Stimulated activated memory B cell treated with anti-CD40 and anti-IgM and Interleukin-4, amounts not matched to agents 10 μg/mL and 1 μg/mL and 100 μg/mL, for 72 hours (primary cell): ENCODE measurements around the gene CCDC124.

Source experiments
- ATAC-seq: fragments of 150-1000 bp; cut with Tn5 transposase; 2 replicates; pipeline ENCODE4 v1.10.0; 2021
- H3K27ac Mint-ChIP-seq: one replicate; pipeline ENCODE4 v1.8.0; 2022; ENCODE audit warnings: mild to moderate bottlenecking, mixed read lengths
- H3K27me3 Mint-ChIP-seq: one replicate; pipeline ENCODE4 v1.8.0; 2022; ENCODE audit warnings: mixed read lengths
- H3K36me3 Mint-ChIP-seq: one replicate; pipeline ENCODE4 v1.8.0; 2022; ENCODE audit warnings: mixed read lengths
- H3K4me1 Mint-ChIP-seq: one replicate; pipeline ENCODE4 v1.8.0; 2022; ENCODE audit warnings: mixed read lengths
- H3K4me3 Mint-ChIP-seq: one replicate; pipeline ENCODE4 v1.8.0; 2022; ENCODE audit warnings: mild to moderate bottlenecking, moderate library complexity, mixed read lengths
- H3K9me3 Mint-ChIP-seq: one replicate; pipeline ENCODE4 v1.8.0; 2022; ENCODE audit warnings: mixed read lengths

CCDC124 gene

DNA sequence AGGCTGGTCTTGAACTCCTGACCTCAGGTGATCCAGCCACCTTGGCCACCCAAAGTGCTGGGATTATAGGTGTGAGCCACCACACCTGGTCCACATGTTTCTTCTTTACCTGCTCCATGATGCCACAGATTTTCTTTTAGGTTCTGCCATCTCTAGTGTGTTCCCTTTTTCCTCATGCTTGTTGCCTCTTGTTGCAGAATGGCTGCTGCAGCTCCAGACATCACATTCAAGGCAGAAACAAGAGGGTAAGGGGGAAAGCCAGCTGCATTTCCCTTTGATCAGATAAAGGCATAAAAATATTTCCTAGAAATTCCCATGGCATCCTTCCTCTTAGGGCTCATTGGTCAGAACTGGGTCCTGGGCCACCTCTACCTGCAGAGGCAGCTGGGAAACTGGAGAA lies 12.3 kb upstream of the CCDC124 start:
- ATAC-seq = no peak
- H3K36me3 Mint-ChIP-seq = no peaks in the 10 kb centered on the region
- no peak overlapping the region for H3K27ac Mint-ChIP-seq
- H3K27me3 Mint-ChIP-seq = peaks cover under 1% of the 10 kb centered on the region
- H3K9me3 Mint-ChIP-seq = no peaks in the 10 kb centered on the region
- H3K4me1 Mint-ChIP-seq = no peaks in the 10 kb centered on the region
- H3K4me3 Mint-ChIP-seq = no peak overlapping the region

DNA sequence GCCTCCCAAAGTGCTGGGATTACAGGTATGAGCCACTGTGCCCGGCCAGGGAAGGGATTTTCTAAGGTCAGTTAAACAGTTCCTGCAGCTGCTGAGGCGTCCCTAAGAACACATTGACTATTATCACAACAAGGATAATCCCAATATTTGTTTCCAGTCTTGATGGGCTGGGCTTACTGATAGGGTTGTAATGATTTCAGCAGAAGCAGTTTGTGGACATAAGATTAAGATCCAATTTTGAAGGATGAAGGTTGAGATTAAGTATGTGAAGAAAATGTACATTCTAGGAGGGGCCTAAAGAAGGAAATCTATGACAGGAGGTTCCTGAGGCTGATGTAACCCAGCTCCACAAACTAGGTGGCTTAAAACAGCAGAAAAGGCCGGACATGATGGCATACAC lies 10.7 kb upstream of the CCDC124 start:
- H3K4me1 Mint-ChIP-seq = no peaks in the 10 kb centered on the region
- H3K36me3 Mint-ChIP-seq = no peaks in the 10 kb centered on the region
- no peak overlapping the region for H3K27ac Mint-ChIP-seq
- no peak overlapping the region for H3K4me3 Mint-ChIP-seq
- no peaks in the 10 kb centered on the region for H3K9me3 Mint-ChIP-seq
- ATAC-seq = no peak
- H3K27me3 Mint-ChIP-seq = peaks cover 17% of the 10 kb centered on the region

DNA sequence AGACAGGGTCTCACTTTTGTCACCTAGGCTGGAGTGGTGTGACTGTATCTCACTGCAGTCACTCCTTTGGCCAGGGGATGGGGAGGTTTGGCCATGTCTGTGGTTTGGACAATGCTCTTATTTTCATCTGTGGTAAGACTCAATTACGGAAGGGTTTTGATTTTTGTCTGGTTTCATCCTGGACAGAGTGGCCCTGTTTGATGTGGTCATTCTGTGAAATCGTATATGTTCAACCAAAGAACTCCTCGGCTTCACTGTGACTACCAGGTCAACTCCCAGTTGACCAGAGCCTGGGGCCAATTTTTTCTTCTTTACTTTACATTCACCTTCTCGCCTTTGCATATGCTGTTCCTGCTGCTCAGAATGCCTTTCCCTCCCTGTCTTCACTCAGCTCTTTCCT lies 6.8 kb upstream of the CCDC124 start:
- H3K4me3 Mint-ChIP-seq = no peak overlapping the region
- H3K4me1 Mint-ChIP-seq = no peaks in the 10 kb centered on the region
- no peak overlapping the region for H3K27ac Mint-ChIP-seq
- no peak for ATAC-seq
- H3K27me3 Mint-ChIP-seq = peaks cover 18% of the 10 kb centered on the region
- H3K36me3 Mint-ChIP-seq = no peaks in the 10 kb centered on the region
- H3K9me3 Mint-ChIP-seq = no peaks in the 10 kb centered on the region

DNA sequence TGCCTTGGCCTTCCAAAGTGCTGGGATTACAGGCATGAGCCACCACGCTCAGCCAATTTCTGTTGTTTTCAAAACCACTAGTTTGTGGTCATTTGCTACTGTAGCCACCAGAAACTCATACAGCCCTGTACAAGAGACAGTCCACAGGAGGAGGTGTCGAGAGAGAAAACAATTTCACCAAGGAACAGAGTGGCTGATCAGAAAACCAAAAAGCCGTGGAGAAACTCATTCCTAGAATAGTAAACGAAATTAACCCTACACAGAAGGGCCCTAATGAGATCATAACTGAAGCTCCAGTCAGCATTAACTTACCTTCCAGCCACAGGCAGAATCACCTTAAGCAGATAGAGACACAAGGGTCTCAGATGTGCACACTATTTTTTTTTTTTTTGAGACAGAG lies 3.8 kb upstream of the CCDC124 start:
- Mint-ChIP-seq H3K9me3 (no peaks in the 10 kb centered on the region), H3K4me3 (no peak overlapping the region), H3K4me1 (peaks cover 22% of the 10 kb centered on the region), H3K27me3 (peaks cover 18% of the 10 kb centered on the region), H3K36me3 (no peaks in the 10 kb centered on the region), H3K27ac (no peak overlapping the region)
- ATAC-seq = no peak

DNA sequence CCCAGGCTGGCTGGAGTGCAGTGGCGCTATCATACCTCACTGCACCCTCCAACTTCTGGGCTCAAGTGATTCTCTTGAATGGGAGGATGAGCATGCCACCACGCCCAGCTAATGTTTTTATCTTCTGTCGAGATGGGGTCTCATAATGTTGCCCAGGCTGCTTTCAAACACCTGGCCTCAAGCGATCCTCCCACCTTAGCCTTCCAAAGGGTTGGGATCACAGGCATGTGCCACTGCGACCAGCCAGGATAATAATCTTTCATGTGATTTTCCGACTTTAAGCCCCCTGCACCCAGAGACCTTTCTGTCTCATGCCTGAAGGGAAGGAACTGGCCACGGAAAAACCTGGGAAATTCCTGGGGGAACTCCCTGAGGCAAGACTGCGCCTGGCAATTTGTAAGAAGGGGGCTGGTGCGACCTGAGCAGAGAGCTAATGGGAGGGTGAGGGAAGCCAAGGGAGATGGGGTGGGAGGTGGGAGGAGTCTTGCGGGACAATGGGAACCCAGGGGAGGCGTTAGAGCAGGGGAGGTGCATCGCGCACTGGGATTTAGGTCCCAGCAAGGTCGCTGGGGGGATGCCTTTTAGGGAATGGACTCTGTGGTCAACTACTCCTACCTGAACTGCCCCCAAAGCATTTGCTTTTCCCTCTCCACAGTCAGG lies 1.2 kb upstream of the CCDC124 start:
- Mint-ChIP-seq H3K27me3 (peaks cover 6% of the 10 kb centered on the region), H3K4me3 (peak overlapping the region; percentile 66), H3K4me1 (peaks cover 27% of the 10 kb centered on the region), H3K27ac (peak overlapping the region; percentile 90), H3K36me3 (peaks cover 5% of the 10 kb centered on the region), H3K9me3 (no peaks in the 10 kb centered on the region)
- ATAC-seq = no peak

DNA sequence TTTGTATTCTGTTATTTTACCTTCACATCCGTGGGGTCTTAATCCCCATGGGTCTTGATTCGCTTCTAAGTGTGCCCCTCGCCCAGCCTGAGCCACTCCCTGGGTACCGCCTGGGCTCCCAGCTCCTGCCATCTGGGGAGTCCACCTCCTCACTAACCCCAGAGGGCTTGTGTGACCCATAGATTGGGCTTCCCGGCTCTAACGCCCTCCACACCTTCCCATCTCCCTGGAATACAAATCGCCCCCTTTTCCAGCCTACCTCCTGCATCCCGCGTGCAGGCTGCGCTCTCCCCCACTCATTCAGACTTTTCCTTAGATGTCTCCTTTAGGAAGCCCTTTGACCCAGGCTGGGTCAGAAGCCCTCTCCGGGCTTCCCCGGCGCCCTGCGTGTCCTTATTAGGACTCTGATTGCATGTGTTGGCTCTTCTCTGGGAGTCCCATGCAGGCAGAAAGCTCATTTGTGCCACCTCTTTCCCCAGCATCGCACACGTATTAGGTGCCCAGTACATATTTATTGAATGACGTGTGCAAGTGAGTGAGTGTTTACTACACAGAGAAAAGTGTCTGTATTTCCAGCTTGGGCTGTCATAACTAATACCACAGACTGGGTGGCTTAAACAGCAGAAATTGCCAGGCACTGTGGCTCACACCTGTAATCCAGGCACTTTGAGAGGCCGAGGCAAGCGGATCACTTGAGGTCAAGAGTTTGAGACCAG lies 757 bp downstream of the CCDC124 start:
- Mint-ChIP-seq H3K27ac (peak overlapping the region; percentile 90), H3K36me3 (peaks cover 5% of the 10 kb centered on the region), H3K27me3 (no peaks in the 10 kb centered on the region), H3K9me3 (no peaks in the 10 kb centered on the region), H3K4me1 (peaks cover 27% of the 10 kb centered on the region), H3K4me3 (peak overlapping the region; percentile 76)
- ATAC-seq = no peak

DNA sequence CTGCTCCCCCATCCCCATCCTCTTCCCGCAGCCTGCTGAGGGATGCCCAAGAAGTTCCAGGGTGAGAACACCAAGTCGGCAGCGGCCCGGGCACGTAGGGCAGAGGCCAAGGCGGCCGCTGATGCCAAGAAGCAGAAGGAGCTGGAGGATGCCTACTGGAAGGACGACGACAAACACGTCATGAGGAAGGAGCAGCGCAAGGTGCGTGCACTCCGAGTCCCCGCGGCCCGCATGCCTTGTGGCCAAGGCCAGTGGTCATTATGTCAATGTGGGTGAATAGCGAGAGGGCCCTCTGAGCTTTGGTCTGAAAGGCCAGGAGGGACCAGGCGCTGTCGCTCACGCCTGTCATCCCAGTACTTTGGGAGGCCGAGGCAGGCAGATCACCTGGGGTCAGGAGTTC lies 3.6 kb downstream of the CCDC124 start:
- Mint-ChIP-seq H3K4me1 (peaks cover 26% of the 10 kb centered on the region), H3K27me3 (no peaks in the 10 kb centered on the region), H3K36me3 (peaks cover 11% of the 10 kb centered on the region), H3K27ac (no peak overlapping the region), H3K4me3 (no peak overlapping the region), H3K9me3 (no peaks in the 10 kb centered on the region)
- ATAC-seq = no peak

DNA sequence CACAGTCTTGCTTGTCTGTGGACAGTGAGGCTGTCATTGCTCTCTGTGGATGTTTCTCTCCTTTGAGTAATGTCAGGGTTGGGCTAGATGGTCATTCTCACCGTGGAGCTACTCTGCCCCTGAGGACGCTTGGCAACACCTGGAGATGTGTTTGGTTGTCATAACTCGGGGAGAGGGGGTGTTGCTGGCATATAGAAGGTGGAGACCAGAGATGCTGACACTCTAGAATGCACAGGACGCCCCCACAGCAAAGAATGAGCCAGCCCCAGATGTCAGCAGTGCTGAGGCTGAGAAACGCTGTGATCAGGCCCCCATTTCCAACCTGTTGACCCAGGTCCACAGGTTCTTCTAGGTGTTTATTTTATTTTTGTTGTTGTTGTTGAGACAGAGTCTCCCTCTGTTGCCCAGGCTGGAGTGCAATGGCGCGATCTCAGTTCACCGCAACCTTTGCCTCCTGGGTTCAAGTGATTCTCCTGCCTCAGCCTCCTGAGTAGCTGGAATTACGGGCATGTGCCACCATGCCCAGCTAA lies 4.6 kb downstream of the CCDC124 start:
- no peak for ATAC-seq
- H3K4me3 Mint-ChIP-seq = no peak overlapping the region
- H3K9me3 Mint-ChIP-seq = no peaks in the 10 kb centered on the region
- no peak overlapping the region for H3K27ac Mint-ChIP-seq
- peaks cover 14% of the 10 kb centered on the region for H3K36me3 Mint-ChIP-seq
- no peaks in the 10 kb centered on the region for H3K27me3 Mint-ChIP-seq
- peaks cover 15% of the 10 kb centered on the region for H3K4me1 Mint-ChIP-seq

DNA sequence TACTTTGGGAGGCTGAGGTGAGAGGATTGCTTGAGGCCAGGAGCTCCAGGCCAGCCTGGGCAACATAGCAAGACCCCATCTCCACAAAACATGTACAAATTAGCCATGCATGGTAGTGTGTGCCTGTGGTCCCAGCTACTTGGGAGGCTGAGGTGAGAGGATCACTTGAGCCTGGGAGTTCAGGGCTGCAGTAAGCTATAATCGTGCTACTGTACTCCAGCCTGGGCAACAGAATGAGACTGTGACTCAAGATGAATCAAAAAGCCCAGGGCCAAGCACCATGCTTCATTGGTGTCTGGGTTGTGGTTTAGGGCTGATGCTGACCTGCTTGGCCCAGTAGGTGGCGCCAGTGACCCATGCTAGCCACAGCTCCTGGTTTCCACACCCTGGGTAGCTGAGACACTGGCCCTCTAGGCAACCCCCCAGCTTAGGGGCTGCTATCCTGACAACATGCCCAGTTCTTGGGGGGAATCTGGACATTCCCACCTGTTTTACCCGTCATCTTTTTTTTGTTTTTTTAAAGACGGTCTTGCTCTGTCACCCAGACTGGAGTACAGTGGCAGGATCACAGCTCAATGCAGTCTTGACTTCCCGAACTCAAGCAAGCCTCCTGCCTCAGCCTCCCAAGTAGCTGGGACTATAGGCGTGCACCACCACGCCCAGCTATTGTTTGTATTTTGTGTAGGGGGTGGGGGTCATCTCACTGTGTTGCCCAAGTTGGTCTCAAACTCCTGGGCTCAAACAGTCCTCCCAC lies 5.5 kb downstream of the CCDC124 start:
- H3K9me3 Mint-ChIP-seq = no peaks in the 10 kb centered on the region
- no peak overlapping the region for H3K4me3 Mint-ChIP-seq
- H3K36me3 Mint-ChIP-seq = peaks cover 15% of the 10 kb centered on the region
- H3K27ac Mint-ChIP-seq = no peak overlapping the region
- H3K4me1 Mint-ChIP-seq = peaks cover 13% of the 10 kb centered on the region
- no peaks in the 10 kb centered on the region for H3K27me3 Mint-ChIP-seq
- peak; percentile 95 for ATAC-seq

DNA sequence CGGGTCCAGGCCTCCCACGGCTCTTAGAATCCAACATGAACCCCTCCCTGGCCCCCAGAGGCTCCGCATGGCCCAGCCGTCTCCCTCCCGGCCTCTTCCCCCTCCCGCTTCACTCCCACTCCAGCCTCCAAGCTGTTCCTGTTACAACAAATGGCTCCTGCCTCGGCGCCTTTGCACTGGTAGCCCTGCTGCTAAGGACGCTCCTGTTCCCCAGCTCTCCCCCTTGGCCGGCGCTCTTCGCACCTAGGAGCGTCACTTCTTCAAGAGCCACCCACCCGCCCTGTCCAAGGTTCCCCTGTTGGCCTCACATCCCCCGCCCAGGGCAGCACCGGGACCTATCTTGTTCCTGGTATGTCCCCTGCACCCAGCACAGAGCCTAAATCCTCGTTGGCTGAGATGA lies 9.4 kb downstream of the CCDC124 start:
- H3K36me3 Mint-ChIP-seq = peaks cover 10% of the 10 kb centered on the region
- no peak for ATAC-seq
- H3K9me3 Mint-ChIP-seq = no peaks in the 10 kb centered on the region
- no peak overlapping the region for H3K4me3 Mint-ChIP-seq
- no peak overlapping the region for H3K27ac Mint-ChIP-seq
- no peaks in the 10 kb centered on the region for H3K27me3 Mint-ChIP-seq
- H3K4me1 Mint-ChIP-seq = peaks cover 17% of the 10 kb centered on the region

DNA sequence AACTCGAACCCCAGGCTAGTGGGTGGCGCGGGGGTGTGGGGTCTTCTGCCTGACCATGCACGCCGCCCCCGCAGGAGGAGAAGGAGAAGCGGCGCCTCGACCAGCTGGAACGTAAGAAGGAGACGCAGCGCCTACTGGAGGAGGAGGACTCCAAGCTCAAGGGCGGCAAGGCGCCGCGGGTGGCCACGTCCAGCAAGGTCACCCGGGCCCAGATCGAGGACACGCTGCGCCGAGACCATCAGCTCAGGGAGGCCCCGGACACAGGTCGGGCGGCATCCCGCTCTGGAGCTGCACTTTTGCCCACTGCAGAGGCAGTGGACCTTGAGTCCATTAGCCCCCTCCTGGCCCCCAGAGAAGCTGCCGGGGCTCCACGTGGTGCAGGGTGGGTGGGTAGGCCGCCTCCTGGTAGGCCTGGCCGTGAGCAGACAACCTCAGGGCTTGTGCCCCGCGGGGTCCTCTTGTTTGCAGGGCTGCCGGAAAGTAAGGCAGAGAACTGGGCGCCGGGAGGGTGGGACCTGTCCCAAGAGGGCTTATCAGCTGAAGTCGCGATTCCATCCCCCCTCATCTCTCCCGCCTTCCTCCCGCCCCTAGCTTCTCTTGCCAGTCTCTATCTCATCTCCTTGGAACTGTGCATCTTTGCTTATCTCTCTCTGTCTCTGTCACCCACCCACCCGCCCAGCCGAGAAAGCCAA lies 9.9 kb downstream of the CCDC124 start:
- Mint-ChIP-seq H3K27me3 (no peaks in the 10 kb centered on the region), H3K4me3 (no peak overlapping the region), H3K9me3 (no peaks in the 10 kb centered on the region), H3K27ac (no peak overlapping the region), H3K36me3 (peaks cover 10% of the 10 kb centered on the region), H3K4me1 (peaks cover 22% of the 10 kb centered on the region)
- ATAC-seq = no peak

DNA sequence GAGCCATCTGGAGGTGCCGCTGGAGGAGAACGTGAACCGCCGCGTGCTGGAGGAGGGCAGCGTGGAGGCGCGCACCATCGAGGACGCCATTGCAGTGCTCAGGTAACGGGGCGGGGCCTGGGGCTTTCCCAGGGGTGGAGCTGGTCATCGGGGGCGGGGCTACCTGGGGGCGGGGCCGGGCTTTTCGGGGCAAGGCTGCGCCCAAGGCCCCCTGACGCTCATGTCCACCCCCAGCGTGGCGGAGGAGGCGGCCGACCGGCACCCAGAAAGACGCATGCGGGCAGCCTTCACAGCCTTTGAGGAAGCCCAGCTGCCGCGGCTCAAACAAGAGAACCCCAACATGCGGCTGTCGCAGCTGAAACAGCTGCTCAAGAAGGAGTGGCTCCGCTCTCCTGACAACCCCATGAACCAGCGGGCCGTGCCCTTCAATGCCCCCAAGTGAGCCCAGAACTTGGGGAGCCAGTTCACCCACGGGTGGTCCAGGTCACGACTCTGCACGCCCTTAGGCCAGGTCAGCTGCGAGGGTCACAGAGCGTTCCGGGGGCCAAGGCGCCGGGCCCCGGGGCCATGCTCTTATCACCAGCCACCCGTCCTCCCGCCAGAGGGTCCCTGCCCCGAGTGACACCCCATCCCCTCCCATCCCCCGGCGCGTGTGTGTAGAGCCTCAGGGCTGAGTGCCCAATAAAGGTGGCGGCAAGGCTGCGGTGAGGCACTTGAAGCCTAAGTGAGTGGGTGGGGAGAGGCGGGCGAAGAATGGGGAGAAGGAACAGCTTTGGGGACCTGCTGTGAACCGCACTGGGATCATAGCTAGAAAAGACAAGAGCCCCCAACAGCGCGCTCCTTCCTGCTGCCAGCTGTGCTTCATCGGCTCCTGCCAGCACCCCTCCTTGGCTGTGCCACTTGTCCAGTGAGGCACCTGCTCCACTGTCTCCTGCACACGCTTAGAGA lies 10.7 kb downstream of the CCDC124 start:
- Mint-ChIP-seq H3K4me1 (peaks cover 24% of the 10 kb centered on the region), H3K4me3 (no peak overlapping the region), H3K9me3 (no peaks in the 10 kb centered on the region), H3K36me3 (peaks cover 10% of the 10 kb centered on the region), H3K27ac (no peak overlapping the region), H3K27me3 (no peaks in the 10 kb centered on the region)
- no peak for ATAC-seq

DNA sequence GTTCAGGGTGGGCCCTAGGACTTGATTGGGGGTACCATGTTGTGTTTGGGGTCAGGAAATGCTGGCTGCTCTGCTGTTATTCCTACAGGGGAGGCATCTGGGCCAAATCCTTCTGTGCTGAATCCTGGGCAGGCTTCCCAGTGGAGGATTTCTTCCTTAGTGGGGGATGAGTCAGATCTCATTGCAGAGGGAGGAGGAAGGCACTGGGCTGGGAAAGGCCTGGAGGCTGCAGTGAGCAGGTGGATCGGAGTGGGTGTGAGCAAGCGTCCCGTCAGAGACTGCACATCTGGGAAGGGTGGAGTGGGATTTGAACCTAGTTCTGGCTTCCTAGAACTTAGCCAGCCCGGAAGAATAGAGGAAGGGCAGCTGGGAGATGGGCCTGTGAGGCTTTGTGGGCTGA lies 11.5 kb downstream of the CCDC124 start:
- Mint-ChIP-seq H3K36me3 (peaks cover 10% of the 10 kb centered on the region), H3K4me3 (no peak overlapping the region), H3K9me3 (no peaks in the 10 kb centered on the region), H3K27ac (no peak overlapping the region), H3K4me1 (peaks cover 31% of the 10 kb centered on the region), H3K27me3 (peaks cover 6% of the 10 kb centered on the region)
- ATAC-seq = no peak
